HUES48 (cell line): ENCODE data around the gene CHGA.

Source experiments
- H3K27ac ChIP-seq: one replicate; pipeline ENCODE4 v1.7.0; 2013; ENCODE audit warnings: low read depth, low read length, inconsistent platforms
- H3K27me3 ChIP-seq: 2 replicates; pipeline ENCODE4 v1.6.1; 2013; ENCODE audit warnings: mild to moderate bottlenecking, low read length; ENCODE audit not compliant: control insufficient read depth, insufficient read depth
- H3K36me3 ChIP-seq: 2 replicates; pipeline ENCODE4 v1.6.1; 2013; ENCODE audit warnings: low read length; ENCODE audit not compliant: control insufficient read depth, insufficient read depth
- H3K4me1 ChIP-seq: 2 replicates; pipeline ENCODE4 v1.6.1; 2013; ENCODE audit warnings: mild to moderate bottlenecking, low read length; ENCODE audit not compliant: control insufficient read depth, insufficient read depth
- H3K4me3 ChIP-seq: 2 replicates; pipeline ENCODE4 v1.5.1; 2013; ENCODE audit warnings: mild to moderate bottlenecking, low read depth, low read length
- H3K9ac ChIP-seq: 2 replicates; pipeline ENCODE4 v1.6.1; 2013; ENCODE audit warnings: mild to moderate bottlenecking, low read depth, low read length, moderate library complexity
- H3K9me3 ChIP-seq: 2 replicates; pipeline ENCODE4 v1.6.1; 2013; ENCODE audit warnings: low read length; ENCODE audit not compliant: control insufficient read depth, insufficient read depth

CHGA gene

DNA sequence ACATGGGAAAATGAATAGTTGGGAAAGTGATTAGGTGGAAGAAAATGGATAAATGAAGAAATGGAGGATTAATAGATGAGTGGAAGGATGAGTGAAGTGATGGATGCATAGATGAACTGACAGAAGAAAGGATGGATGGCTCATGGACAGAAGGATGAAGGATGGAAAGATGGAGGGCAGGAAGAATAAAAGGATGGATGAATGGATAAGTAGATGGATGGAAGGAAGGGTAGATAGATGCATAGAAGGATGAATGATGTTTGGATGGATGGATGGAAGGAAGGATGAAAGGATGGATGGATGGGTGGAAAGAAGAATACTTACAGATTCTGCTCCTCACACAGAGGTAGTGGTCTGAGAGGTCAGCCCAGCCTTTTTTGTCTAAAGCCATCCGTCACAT is 35.8 kb upstream of the CHGA start:
- H3K36me3 ChIP-seq, result no peaks in the 10 kb centered on the region
- H3K9me3 ChIP-seq, result no peaks in the 10 kb centered on the region
- H3K27ac ChIP-seq, result no peak overlapping the region
- H3K4me3 ChIP-seq, result no peak overlapping the region
- H3K27me3 ChIP-seq, result no peaks in the 10 kb centered on the region
- H3K4me1 ChIP-seq, result no peaks in the 10 kb centered on the region
- H3K9ac ChIP-seq, result no peak overlapping the region

DNA sequence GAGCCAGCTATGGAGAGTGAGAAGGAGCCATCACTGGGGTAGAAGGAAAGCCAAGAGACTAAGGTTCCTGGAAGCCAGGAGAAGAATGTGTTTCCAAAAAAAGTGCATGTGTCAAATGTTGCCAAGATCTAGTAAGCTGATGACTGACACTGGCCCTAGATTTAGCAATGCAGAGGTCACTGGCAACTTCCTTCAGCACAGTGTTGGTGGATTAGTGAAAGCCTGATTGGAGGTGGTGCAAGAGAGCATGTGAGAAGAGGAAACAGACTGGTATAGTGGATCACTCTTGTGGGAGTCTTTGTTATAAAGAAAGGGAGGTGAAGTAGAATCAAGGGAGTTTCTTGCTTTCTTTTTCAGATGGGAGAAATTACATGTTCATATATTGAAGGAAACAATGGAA is 34.1 kb upstream of the CHGA start:
- no peak overlapping the region for H3K9ac ChIP-seq
- H3K36me3 ChIP-seq, result no peaks in the 10 kb centered on the region
- no peaks in the 10 kb centered on the region for H3K4me1 ChIP-seq

DNA sequence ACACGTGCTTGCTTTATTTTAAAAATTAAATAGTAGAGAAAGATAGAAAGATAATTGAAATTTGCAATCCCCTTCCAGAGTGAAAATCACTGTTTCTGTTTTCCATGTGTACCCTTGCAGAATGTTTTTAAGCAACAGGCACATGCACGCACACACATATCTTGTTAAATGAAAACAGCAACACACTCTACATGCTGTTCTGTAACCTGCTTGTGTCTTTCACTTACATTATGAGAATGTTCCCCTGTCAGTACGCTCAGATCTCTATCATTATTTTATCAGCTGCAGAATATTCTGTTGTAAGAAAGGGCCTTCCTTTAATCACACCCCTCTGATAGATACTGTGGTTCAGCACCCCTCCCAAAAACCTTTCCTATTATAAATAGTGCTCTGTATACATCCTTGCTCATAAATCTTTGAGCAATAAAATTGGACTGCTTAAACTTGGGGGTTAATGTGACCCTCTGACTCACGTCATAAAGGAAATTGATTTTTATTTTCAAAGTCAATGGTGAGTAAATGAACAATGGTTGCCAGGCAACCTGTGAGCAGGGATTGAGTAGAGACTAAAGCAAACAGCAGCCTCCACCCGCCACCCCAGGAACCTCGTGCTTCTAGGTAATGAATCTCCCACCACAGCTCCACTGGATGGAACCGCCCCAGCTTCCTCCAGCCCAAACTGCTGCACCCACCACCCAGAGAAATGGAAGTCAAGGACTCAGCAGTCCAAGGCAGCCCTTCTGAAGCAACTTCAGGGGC is 31.9 kb upstream of the CHGA start:
- Histone ChIP-seq H3K27me3 (no peaks in the 10 kb centered on the region), H3K27ac (no peak overlapping the region), H3K36me3 (no peaks in the 10 kb centered on the region), H3K4me3 (no peak overlapping the region), H3K9ac (no peak overlapping the region), H3K9me3 (peaks cover 3% of the 10 kb centered on the region; the same call in 1 of the 2 replicates), H3K4me1 (no peaks in the 10 kb centered on the region)

More for the DNA sequence above, 34.1 kb upstream of the CHGA start:
- H3K27ac ChIP-seq, result no peak overlapping the region
- no peak overlapping the region for H3K4me3 ChIP-seq
- H3K9me3 ChIP-seq, result peaks cover 3% of the 10 kb centered on the region; the same call in 1 of the 2 replicates
- H3K27me3 ChIP-seq, result no peaks in the 10 kb centered on the region

DNA sequence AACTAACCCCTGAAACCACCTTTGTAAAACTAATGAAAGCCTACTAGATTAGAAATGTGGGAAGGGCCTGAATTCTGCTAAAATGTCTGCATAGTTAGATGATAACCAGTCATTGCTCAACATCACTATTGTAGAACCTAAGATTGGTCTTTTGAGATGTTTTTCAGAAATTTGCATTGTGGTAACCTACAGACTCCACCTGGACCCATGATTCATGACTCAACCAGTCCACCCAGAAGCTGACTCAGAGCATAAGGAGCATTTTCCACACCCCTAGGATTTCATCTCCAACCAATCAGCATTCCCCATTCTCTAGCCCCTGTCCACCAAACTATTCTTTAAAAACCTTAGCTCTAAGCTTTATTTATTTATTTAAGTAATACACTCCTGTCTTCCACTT is 30.4 kb upstream of the CHGA start:
- Histone ChIP-seq H3K4me3 (no peak overlapping the region), H3K9ac (no peak overlapping the region), H3K4me1 (no peaks in the 10 kb centered on the region), H3K27me3 (no peaks in the 10 kb centered on the region), H3K9me3 (peaks cover 3% of the 10 kb centered on the region; the same call in 1 of the 2 replicates), H3K27ac (no peak overlapping the region), H3K36me3 (no peaks in the 10 kb centered on the region)

DNA sequence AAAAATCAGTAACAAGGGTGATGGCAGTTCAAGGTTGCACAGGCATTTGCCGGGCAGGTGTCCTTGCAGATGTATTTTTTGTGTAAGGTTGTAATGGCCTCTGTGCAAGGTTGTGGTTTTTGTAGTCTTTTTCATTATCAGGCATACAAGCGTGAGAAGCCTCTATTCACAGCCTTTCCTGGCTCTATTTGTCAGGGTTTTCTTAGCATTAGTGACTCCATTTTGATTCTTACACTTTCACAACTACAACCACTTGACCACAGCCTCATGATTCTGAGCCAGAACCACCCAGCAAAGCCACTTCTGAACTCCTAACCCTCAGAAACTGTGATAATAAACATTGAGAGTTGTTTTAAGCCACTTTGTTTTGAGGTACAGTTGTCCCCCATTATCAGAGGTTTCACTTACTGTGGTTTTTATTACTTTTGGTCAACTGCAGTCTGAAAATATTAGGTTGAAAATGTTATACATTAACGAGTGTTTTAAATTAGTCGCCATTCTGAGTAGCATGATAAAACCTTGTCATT is 27.5 kb upstream of the CHGA start:
- Histone ChIP-seq H3K4me1 (no peaks in the 10 kb centered on the region), H3K4me3 (no peak overlapping the region), H3K27me3 (no peaks in the 10 kb centered on the region), H3K27ac (no peak overlapping the region), H3K9ac (no peak overlapping the region), H3K36me3 (no peaks in the 10 kb centered on the region), H3K9me3 (peaks cover 3% of the 10 kb centered on the region; the same call in 1 of the 2 replicates)

DNA sequence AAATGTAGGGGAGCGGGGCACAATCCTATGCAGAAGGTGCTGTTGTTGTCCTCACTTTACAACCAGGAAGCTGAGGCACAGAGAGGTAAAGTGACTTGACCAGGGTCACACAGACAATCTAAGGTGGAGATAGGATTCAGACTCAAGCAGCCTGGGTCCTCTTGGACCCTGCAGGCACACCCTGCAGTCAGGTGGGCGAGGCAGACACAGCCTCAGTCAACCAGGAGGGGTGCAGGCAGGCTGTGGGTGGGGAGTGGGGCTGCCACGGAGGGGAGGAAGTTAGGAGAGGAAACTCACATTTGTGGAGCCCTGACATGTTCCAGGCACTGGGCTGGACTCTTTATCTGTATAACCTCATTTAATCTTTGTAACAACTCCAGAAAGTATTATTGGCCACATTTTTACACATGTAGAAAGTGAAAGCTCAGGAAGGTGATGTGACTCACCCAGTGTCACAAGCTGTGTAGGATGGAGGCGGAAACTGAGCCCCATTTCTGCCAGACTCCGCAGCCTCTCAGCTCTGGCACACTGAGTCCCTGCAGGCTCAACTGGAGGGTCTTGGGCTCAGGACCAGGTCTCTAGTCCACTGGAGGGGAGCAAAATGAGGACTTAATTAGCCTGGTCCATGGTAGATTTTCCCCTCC is 24.9 kb upstream of the CHGA start:
- H3K27me3 ChIP-seq, result peaks cover 7% of the 10 kb centered on the region; the same call in 1 of the 2 replicates
- H3K27ac ChIP-seq, result no peak overlapping the region
- no peaks in the 10 kb centered on the region for H3K36me3 ChIP-seq
- H3K9ac ChIP-seq, result no peak overlapping the region
- H3K4me1 ChIP-seq, result no peaks in the 10 kb centered on the region
- no peak overlapping the region for H3K4me3 ChIP-seq
- H3K9me3 ChIP-seq, result peaks cover 1% of the 10 kb centered on the region; the same call in 1 of the 2 replicates

DNA sequence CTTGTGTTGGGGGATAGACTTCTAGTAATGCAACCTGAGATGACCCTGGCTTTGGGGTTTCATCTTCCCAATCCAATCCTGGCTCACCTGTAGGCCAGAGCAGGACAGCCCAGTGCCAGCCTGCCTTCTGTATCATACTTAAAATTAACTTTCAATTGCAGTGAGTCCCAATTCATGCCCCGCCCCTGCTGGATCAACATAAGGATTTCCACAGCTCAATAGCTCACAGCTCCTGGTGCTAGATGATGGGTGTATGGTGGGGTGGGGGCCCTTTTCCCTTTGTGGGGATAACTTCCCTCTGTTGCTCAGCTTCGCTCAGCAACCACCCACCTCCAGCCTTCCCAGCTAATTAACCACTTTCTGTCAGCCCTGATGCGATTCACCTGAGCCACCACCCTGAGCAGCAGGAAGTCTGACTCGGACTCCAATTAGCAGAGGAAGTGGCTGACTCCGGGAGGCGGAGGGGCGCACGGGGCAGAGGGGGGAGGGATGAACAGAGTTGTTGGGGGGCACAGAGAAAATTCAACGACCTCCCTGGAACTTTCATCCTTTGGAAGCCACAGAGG is 24.3 kb upstream of the CHGA start:
- no peaks in the 10 kb centered on the region for H3K36me3 ChIP-seq
- H3K4me1 ChIP-seq, result no peaks in the 10 kb centered on the region
- no peak overlapping the region for H3K9ac ChIP-seq
- no peak overlapping the region for H3K4me3 ChIP-seq
- peaks cover 7% of the 10 kb centered on the region; the same call in 1 of the 2 replicates for H3K27me3 ChIP-seq
- no peak overlapping the region for H3K27ac ChIP-seq
- no peaks in the 10 kb centered on the region for H3K9me3 ChIP-seq

DNA sequence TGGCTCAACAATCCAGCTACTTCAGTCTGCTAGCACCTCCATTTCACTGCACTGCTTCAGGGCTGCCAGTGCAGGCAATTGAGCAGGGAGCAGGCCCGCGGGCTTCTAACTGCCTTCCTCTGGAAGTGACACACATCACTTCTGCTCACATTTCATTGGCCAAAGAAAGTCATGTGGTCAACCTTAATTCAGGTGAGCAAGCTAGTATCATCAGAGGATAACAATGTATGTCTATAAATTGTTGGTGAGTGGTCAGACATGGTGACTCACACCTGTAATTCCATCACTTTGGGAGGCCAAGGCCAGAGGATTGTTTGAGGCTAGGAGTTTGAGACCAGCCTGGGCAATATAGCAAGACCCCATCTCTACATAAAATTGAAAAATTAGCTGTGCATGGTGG is 22.3 kb upstream of the CHGA start:
- Histone ChIP-seq H3K27ac (no peak overlapping the region), H3K36me3 (no peaks in the 10 kb centered on the region), H3K27me3 (peaks cover 7% of the 10 kb centered on the region; the same call in 1 of the 2 replicates), H3K9me3 (no peaks in the 10 kb centered on the region), H3K9ac (no peak overlapping the region), H3K4me3 (no peak overlapping the region), H3K4me1 (no peaks in the 10 kb centered on the region)

DNA sequence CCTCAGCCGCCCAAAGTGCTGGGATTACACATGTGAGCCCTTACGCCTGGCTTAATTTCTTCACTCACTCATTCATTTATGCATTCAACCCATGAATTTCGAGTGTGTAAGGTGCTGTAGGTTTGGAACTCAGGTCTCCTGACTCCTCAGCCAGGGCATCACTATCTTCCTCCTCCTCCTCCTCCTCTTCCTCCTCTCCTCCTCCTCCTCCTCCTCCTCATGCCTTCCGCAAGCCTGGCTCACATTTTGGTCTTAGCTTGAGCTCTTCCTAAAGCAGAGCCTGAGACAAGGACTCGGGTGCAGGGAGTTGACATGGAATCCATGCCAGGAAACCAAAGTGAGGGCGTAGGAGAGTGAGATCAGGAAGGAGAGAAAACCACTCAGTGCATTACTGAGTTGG is 20.8 kb upstream of the CHGA start:
- Histone ChIP-seq H3K36me3 (no peaks in the 10 kb centered on the region), H3K9me3 (no peaks in the 10 kb centered on the region), H3K27ac (no peak overlapping the region), H3K9ac (no peak overlapping the region), H3K27me3 (peaks cover 7% of the 10 kb centered on the region; the same call in 1 of the 2 replicates), H3K4me1 (no peaks in the 10 kb centered on the region), H3K4me3 (no peak overlapping the region)

DNA sequence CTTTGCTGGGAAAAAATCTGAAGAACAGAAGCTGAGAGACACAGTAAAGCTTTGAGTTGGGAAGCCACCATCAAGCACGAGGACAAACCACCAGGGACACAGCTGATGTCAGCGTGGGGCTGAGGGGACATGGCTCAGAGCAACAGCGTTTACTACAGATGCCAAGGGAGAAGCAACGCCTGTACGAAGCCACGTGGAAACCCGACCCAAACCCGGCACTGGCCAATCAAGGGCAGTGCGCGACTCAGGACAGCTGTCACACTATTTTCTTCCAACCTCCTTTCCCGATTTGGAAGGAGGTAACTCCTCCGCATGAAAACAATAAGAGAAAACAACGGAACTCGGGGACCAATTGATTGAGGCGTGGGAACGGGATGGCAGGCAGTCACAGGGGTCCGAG is 20.2 kb upstream of the CHGA start:
- no peaks in the 10 kb centered on the region for H3K4me1 ChIP-seq
- no peaks in the 10 kb centered on the region for H3K9me3 ChIP-seq
- H3K9ac ChIP-seq, result no peak overlapping the region
- H3K36me3 ChIP-seq, result no peaks in the 10 kb centered on the region
- no peak overlapping the region for H3K4me3 ChIP-seq
- peaks cover 7% of the 10 kb centered on the region; the same call in 1 of the 2 replicates for H3K27me3 ChIP-seq
- no peak overlapping the region for H3K27ac ChIP-seq

DNA sequence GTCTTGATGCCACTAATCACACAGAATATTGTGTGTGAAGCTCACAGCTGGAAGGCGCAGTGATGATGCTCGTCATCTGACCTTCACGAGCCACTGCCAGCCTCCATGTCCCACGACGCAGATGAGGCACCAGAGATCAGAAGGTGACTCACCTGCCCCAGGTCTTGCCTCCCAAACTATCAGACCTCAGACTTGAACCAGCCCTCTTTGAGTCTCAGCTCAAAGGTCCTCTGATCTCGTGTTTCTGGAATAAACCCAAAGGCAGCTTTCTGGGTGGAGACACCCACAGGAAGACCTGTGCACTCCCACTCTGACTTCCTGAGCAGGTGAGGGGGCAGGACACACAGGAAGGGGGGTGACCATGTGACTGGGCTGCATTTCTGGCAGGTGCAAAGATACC is 19.6 kb upstream of the CHGA start:
- H3K9me3 ChIP-seq, result no peaks in the 10 kb centered on the region
- H3K4me3 ChIP-seq, result no peak overlapping the region
- no peaks in the 10 kb centered on the region for H3K36me3 ChIP-seq
- peaks cover 7% of the 10 kb centered on the region; the same call in 1 of the 2 replicates for H3K27me3 ChIP-seq
- no peak overlapping the region for H3K27ac ChIP-seq
- no peak overlapping the region for H3K9ac ChIP-seq
- no peaks in the 10 kb centered on the region for H3K4me1 ChIP-seq
